ES-I3 (cell line): ENCODE results near the gene ZNF117.
"Not testable (repeated sequence)": the region's sequence is repeated elsewhere in the genome, so short reads cannot be mapped to it uniquely, and the experiment has no call there.

Experiments
- H3K36me3 ChIP-seq: 2 replicates; pipeline ENCODE4 v1.6.1; 2013; ENCODE audit warnings: mild to moderate bottlenecking, low read length, control low read depth, moderate library complexity; ENCODE audit not compliant: insufficient read depth
- H3K4me1 ChIP-seq: 2 replicates; pipeline ENCODE4 v1.6.1; 2013; ENCODE audit warnings: mild to moderate bottlenecking, control low read depth, low read length; ENCODE audit not compliant: insufficient read depth
- H3K9ac ChIP-seq: 2 replicates; pipeline ENCODE4 v1.6.1; 2013; ENCODE audit warnings: low read depth, mild to moderate bottlenecking, low read length, moderate library complexity
- H3K9me3 ChIP-seq: 2 replicates; pipeline ENCODE4 v1.6.1; 2013; ENCODE audit warnings: mild to moderate bottlenecking, low read length, moderate library complexity; ENCODE audit not compliant: control insufficient read depth, insufficient read depth

ZNF117 gene

DNA sequence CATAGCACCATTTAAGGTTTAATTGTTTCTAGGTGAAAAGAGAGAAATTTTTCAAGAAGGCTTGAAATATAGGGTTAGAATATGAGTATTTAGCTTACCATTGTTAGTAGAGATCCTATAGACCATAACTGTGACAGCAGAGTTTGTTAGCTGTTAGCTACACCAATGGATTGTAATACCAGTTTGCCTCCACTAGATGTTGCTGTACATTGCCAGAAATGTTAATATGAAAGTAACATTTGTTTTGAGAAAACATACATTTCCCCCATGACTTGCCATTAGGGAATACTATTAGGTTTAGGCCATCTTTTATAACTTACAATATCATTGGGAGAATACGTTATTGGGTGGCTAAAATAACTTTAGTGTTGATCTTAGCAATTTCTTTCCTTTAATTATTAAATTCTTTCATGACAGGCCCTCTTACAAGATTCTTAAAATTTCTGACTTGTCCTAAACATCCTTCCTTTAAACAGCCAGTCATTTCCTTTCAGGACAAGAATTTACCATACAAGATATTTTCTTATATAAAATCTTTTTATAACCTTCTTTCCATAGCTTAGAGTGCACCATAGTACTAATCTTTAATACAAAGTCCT is 39.5 kb downstream of the ZNF117 start:
- Histone ChIP-seq H3K9me3 (no peaks in the 10 kb centered on the region; the same call in 1 of the 2 replicates), H3K4me1 (no peaks in the 10 kb centered on the region), H3K9ac (no peak overlapping the region), H3K36me3 (no peaks in the 10 kb centered on the region)

DNA sequence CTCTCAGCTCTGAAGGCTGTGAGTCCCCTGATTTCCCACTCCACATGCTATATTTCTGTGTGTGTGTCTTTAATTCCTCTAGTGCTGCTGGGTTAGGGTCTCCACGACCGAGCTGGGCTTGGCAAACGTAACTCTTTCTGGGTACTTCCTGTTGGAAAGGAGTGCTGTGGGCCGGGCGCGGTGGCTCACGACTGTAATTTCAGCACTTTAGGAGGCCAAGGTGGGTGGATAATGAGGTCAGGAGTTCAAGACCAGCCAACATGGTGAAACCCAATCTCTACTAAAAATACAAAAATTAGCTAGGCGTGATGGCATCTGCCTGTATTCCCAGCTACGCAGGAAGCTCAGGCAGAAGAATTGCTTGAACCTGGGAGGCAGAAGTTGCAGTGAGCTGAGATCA is 40.2 kb downstream of the ZNF117 start:
- not testable (repeated sequence) for H3K4me1 ChIP-seq, H3K9ac ChIP-seq, H3K9me3 ChIP-seq, H3K36me3 ChIP-seq

GRCh38 chr7:64948774-64949173 is 42.1 kb downstream of the ZNF117 start:
- not testable (repeated sequence) for H3K9me3 ChIP-seq, H3K36me3 ChIP-seq, H3K4me1 ChIP-seq, H3K9ac ChIP-seq

GRCh38 chr7:64947252-64948000 is 43.4 kb downstream of the ZNF117 start:
- no peaks in the 10 kb centered on the region for H3K9me3 ChIP-seq
- H3K36me3 ChIP-seq: no peaks in the 10 kb centered on the region
- peak overlapping the region; percentile 62 for H3K9ac ChIP-seq
- H3K4me1 ChIP-seq: no peaks in the 10 kb centered on the region

- Histone ChIP-seq H3K9ac (peak overlapping the region; percentile 62; the same call in 1 of the 2 replicates), H3K4me1 (no peaks in the 10 kb centered on the region), H3K36me3 (no peaks in the 10 kb centered on the region), H3K9me3 (no peaks in the 10 kb centered on the region)
Observed at GRCh38 chr7:64946772-64947171, 44.1 kb downstream of the ZNF117 start.

- no peaks in the 10 kb centered on the region for H3K4me1 ChIP-seq
- no peak overlapping the region for H3K9ac ChIP-seq
- no peaks in the 10 kb centered on the region for H3K9me3 ChIP-seq
- no peaks in the 10 kb centered on the region for H3K36me3 ChIP-seq
Observed at GRCh38 chr7:64945503-64946175, 45.2 kb downstream of the ZNF117 start.

DNA sequence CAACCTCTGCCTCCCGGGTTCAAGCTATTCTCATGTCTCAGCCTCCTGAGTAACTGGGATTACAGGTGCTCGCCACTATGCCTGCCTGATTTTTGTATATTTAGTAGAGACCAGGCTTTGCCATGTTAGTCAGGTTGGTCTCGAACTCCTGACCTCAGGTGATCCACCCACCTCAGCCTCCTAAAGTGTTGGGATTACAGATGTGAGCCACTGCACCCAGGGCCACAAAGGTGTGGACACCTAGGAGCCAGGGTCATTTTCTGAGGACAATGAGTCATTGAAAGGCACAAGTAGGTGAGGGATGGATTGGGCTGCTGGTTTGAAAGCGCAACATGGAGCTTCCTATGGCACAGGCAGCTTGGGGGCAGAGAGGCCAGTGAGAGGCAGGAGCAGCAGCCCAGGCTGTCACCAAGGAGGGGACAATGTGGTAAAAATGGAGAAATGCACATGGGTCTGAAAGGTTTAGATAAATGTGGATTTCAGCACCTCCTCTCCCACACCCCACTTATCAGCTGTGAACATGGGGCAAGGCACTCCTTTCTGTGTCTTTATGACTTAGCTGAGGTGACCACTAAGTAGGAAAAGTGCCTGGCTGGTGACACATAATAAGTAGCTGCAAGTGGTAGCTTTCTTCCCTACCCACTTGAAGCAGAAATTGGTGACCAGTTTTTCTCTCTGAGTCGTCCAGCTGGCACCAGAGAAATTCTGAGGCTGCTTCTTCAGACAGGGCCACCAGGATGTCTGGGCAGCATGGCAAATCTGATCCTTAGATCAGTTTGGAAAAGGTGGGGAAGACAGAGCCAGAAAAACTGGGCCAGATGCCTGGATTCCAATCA is 46.0 kb downstream of the ZNF117 start:
- not testable (repeated sequence) for H3K9ac ChIP-seq, H3K36me3 ChIP-seq, H3K9me3 ChIP-seq, H3K4me1 ChIP-seq

- not testable (repeated sequence) for H3K9ac ChIP-seq, H3K9me3 ChIP-seq, H3K36me3 ChIP-seq, H3K4me1 ChIP-seq
Observed at GRCh38 chr7:64940021-64940420, 50.8 kb downstream of the ZNF117 start.

GRCh38 chr7:64938540-64938939 is 52.3 kb downstream of the ZNF117 start:
- Histone ChIP-seq H3K9ac (no peak overlapping the region), H3K9me3 (no peaks in the 10 kb centered on the region), H3K4me1 (no peaks in the 10 kb centered on the region), H3K36me3 (no peaks in the 10 kb centered on the region)

GRCh38 chr7:64934478-64934877 is 56.4 kb downstream of the ZNF117 start:
- H3K9ac ChIP-seq: no peak overlapping the region
- no peaks in the 10 kb centered on the region; the same call in 1 of the 2 replicates for H3K36me3 ChIP-seq
- peaks cover 1% of the 10 kb centered on the region; the same call in 1 of the 2 replicates for H3K9me3 ChIP-seq
- H3K4me1 ChIP-seq: no peaks in the 10 kb centered on the region

GRCh38 chr7:64928252-64929187 is 62.3 kb downstream of the ZNF117 start:
- H3K4me1 ChIP-seq, H3K36me3 ChIP-seq, H3K9ac ChIP-seq: not testable (repeated sequence)
- peaks cover 29% of the 10 kb centered on the region for H3K9me3 ChIP-seq
